ENCODE results near the gene THSD7A. TPM values are rescaled to one million over a fixed set of nuclear protein-coding genes. Genes with fewer than 3 reads are reported as not detected.

Gene THSD7A
- total RNA-seq, 2 donors from 2014 or later: 6.6 to 7.0 TPM

- intact Hi-C loops (cut with DNase I): no loop called here
- DNase-seq (ENCODE audit: low spot score): no peak
Measured at GRCh38 chr7:11607686-11608085, 224.3 kb downstream of the THSD7A start.

GRCh38 chr7:11605749-11606148 is 226.2 kb downstream of the THSD7A start:
- intact Hi-C loops (cut with DNase I): no loop called here
- no peak for DNase-seq (ENCODE audit: low spot score)

- intact Hi-C loops (cut with DNase I): no loop called here
- no peak for DNase-seq (ENCODE audit: low spot score)
Measured at GRCh38 chr7:11604505-11604904, 227.5 kb downstream of the THSD7A start.

- intact Hi-C loops (cut with DNase I): no loop called here
- DNase-seq (ENCODE audit: low spot score): no peak
Measured at GRCh38 chr7:11601761-11602160, 230.2 kb downstream of the THSD7A start.

GRCh38 chr7:11593322-11593721 is 238.7 kb downstream of the THSD7A start:
- intact Hi-C loops (cut with DNase I): no loop called here
- DNase-seq (ENCODE audit: low spot score): no peak

GRCh38 chr7:11592699-11593098 is 239.3 kb downstream of the THSD7A start:
- no peak for DNase-seq (ENCODE audit: low spot score)
- intact Hi-C loops (cut with DNase I): no loop called here

- no peak for DNase-seq (ENCODE audit: low spot score)
- intact Hi-C loops (cut with DNase I): no loop called here
Measured at GRCh38 chr7:11591943-11592342, 240.1 kb downstream of the THSD7A start.

GRCh38 chr7:11591055-11591633 is 240.9 kb downstream of the THSD7A start:
- intact Hi-C loops (cut with DNase I): no loop called here
- DNase-seq (ENCODE audit: low spot score): no peak

GRCh38 chr7:11589251-11589650 is 242.7 kb downstream of the THSD7A start:
- no peak for DNase-seq (ENCODE audit: low spot score)
- intact Hi-C loops (cut with DNase I): no loop called here

- no peak for DNase-seq (ENCODE audit: low spot score)
- intact Hi-C loops (cut with DNase I): no loop called here
Measured at GRCh38 chr7:11587814-11588213, 244.2 kb downstream of the THSD7A start.

- no peak for DNase-seq (ENCODE audit: low spot score)
- intact Hi-C loops (cut with DNase I): no loop called here
Measured at GRCh38 chr7:11587048-11587447, 244.9 kb downstream of the THSD7A start.

GRCh38 chr7:11584406-11585031 is 247.5 kb downstream of the THSD7A start:
- intact Hi-C loops (cut with DNase I): no loop called here
- DNase-seq (ENCODE audit: low spot score): no peak

- no peak for DNase-seq (ENCODE audit: low spot score)
- intact Hi-C loops (cut with DNase I): no loop called here
Measured at GRCh38 chr7:11579141-11579540, 252.9 kb downstream of the THSD7A start.

GRCh38 chr7:11576310-11576709 is 255.7 kb downstream of the THSD7A start:
- intact Hi-C loops (cut with DNase I): no loop called here
- no peak for DNase-seq (ENCODE audit: low spot score)

- no peak for DNase-seq (ENCODE audit: low spot score)
- intact Hi-C loops (cut with DNase I): no loop called here
Measured at GRCh38 chr7:11573128-11573750, 258.8 kb downstream of the THSD7A start.

- DNase-seq (ENCODE audit: low spot score): no peak
- intact Hi-C loops (cut with DNase I): no loop called here
Measured at GRCh38 chr7:11570922-11571550, 261.0 kb downstream of the THSD7A start.

- intact Hi-C loops (cut with DNase I): no loop called here
- no peak for DNase-seq (ENCODE audit: low spot score)
Measured at GRCh38 chr7:11570205-11570604, 261.8 kb downstream of the THSD7A start.

- intact Hi-C loops (cut with DNase I): no loop called here
- no peak for DNase-seq (ENCODE audit: low spot score)
Measured at GRCh38 chr7:11567571-11567970, 264.4 kb downstream of the THSD7A start.

- intact Hi-C loops (cut with DNase I): no loop called here
Measured at GRCh38 chr7:11557627-11558026, 274.4 kb downstream of the THSD7A start.

GRCh38 chr7:11552676-11553296 is 279.2 kb downstream of the THSD7A start:
- no peak for DNase-seq (ENCODE audit: low spot score)
- intact Hi-C loops (cut with DNase I): no loop called here

More at GRCh38 chr7:11557627-11558026, 274.4 kb downstream of the THSD7A start:
- DNase-seq (ENCODE audit: low spot score): no peak

All from posterior vena cava (tissue), 2 donors.